HL-60 (cell line): ENCODE data around the gene FTH1.
A peak's percentile ranks its signal among the peaks of the same experiment; 100 is the strongest.

Experiments
- DNase-seq, 2 experiments: peaks; one replicate each; pipeline ENCODE4 v3.0.0-alpha.2; 2010 to 2020; ENCODE audit warnings: low read depth in 1 of 2, low spot score in 1 of 2
- H3K27ac ChIP-seq: fragments of 250-450 bp; sonication (Bioruptor Pico); replicated peaks from 2 replicates; pipeline ENCODE4 v1.5.1; 2020; ENCODE audit warnings: mild to moderate bottlenecking, moderate library complexity
- H3K27me3 ChIP-seq: fragments of 250-450 bp; sonication (Bioruptor Pico); 2 replicates; pipeline ENCODE4 v1.5.1; 2021; ENCODE audit warnings: mild to moderate bottlenecking, moderate library complexity; ENCODE audit not compliant: insufficient read depth, poor library complexity, severe bottlenecking
- H3K4me3 ChIP-seq: replicated peaks from 2 replicates; pipeline ENCODE4 v1.5.1; 2011; ENCODE audit warnings: mild to moderate bottlenecking, control low read depth, low read length; ENCODE audit not compliant: insufficient read depth
- GABPA ChIP-seq: IDR thresholded peaks from 2 replicates; pipeline ENCODE4 v1.6.1; 2012; ENCODE audit warnings: low read depth
- POLR2AphosphoS5 ChIP-seq: IDR thresholded peaks from 2 replicates; pipeline ENCODE4 v1.6.1; 2012; ENCODE audit warnings: low read depth
- REST ChIP-seq: IDR thresholded peaks from 2 replicates; pipeline ENCODE4 v1.6.1; 2012; ENCODE audit warnings: low read depth; ENCODE audit not compliant: insufficient replicate concordance
- SPI1 ChIP-seq: IDR thresholded peaks from 2 replicates; pipeline ENCODE4 v1.6.1; 2012; ENCODE audit warnings: low read depth, mild to moderate bottlenecking, borderline replicate concordance
- TF ChIP-seq, protein P1 (sequence below): IDR thresholded peaks from one replicate; pipeline ENCODE4 v1.5.1; 2011; ENCODE audit warnings: low read length, control low read depth, inconsistent platforms; ENCODE audit not compliant: insufficient read depth

Gene FTH1

DNA sequence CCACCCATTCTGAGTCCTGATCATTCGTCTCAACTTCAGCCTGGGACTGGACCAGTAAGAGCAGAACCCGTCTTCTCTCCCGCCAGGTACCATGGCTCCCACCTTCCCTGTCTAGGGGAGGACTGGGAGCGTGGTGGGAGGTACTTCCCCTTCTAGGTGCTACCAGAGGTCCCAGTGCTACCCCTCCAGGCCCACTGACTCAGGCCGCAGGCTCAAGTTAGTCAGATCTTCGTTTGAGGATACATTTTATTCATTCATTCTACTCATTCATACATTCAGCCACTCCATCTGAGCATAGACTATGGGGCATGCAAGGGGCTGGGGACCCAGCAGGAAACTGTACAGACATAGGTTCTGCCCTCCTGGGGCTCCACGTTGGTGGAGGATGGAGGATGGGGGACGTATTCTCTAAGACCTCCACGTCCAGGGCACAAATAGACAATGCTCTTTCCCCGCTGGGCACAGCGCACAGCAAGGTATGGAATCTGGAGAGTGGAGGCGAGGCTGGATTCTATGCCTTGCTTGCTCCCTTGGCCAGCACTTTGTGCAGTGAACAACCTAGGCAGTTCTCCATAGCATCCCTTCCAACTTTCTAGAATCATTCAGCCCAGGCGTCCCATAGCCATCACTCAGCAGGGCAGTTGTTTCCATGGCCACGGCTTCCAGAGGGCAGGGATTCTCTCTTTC, 49.0 kb downstream of the FTH1 start:
- H3K27ac ChIP-seq = no peak overlapping the region
- DNase-seq = no peak

GRCh38 chr11:61917334-61918109, 49.9 kb downstream of the FTH1 start, which contains the start of gene RAB3IL1:
Gene RAB3IL1 (minus strand): TSS chr11:61917566. CDS start chr11:61917367, 199 bp downstream.
- TF ChIP-seq, protein P1, sequence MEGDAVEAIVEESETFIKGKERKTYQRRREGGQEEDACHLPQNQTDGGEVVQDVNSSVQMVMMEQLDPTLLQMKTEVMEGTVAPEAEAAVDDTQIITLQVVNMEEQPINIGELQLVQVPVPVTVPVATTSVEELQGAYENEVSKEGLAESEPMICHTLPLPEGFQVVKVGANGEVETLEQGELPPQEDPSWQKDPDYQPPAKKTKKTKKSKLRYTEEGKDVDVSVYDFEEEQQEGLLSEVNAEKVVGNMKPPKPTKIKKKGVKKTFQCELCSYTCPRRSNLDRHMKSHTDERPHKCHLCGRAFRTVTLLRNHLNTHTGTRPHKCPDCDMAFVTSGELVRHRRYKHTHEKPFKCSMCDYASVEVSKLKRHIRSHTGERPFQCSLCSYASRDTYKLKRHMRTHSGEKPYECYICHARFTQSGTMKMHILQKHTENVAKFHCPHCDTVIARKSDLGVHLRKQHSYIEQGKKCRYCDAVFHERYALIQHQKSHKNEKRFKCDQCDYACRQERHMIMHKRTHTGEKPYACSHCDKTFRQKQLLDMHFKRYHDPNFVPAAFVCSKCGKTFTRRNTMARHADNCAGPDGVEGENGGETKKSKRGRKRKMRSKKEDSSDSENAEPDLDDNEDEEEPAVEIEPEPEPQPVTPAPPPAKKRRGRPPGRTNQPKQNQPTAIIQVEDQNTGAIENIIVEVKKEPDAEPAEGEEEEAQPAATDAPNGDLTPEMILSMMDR = no peak
- TF ChIP-seq REST = no peak
- no peak for TF ChIP-seq SPI1
- no peak for TF ChIP-seq POLR2AphosphoS5
- no peak for TF ChIP-seq GABPA
- H3K27ac ChIP-seq = no peak within 1 kb of the TSS
- peak within 1 kb of the TSS; percentile 38 for H3K4me3 ChIP-seq
- peak in 1 of 2 experiments; percentile 14 for DNase-seq
- H3K27me3 ChIP-seq = peaks cover 26% of the 10 kb centered on the region

More for the DNA sequence above, 49.0 kb downstream of the FTH1 start:
- no peak for TF ChIP-seq GABPA
- TF ChIP-seq, protein P1 = no peak
- no peak for TF ChIP-seq POLR2AphosphoS5
- TF ChIP-seq SPI1 = no peak
- no peak for TF ChIP-seq REST
- H3K4me3 ChIP-seq = no peak overlapping the region
- H3K27me3 ChIP-seq = peaks cover 26% of the 10 kb centered on the region

- no peak for DNase-seq
- TF ChIP-seq POLR2AphosphoS5 (no peak), REST (no peak), GABPA (no peak), SPI1 (no peak)
- TF ChIP-seq, protein P1 = no peak
- no peak overlapping the region for H3K27ac ChIP-seq
- H3K4me3 ChIP-seq = peak overlapping the region; percentile 38
- H3K27me3 ChIP-seq = peaks cover 26% of the 10 kb centered on the region
Measured at GRCh38 chr11:61916737-61917333, 50.6 kb downstream of the FTH1 start.
